HG03108 (cell line): ENCODE results near the gene PKP3.
"Not testable (repeated sequence)": the region's sequence is repeated elsewhere in the genome, so short reads cannot be mapped to it uniquely, and the experiment has no call there.

Experiments
- ATAC-seq: cut with Tn5 transposase; IDR thresholded peaks from one replicate; pipeline ENCODE4 v1.9.1; 2021; ENCODE audit warnings: moderate library complexity; ENCODE audit not compliant: unreplicated experiment

Gene PKP3

DNA sequence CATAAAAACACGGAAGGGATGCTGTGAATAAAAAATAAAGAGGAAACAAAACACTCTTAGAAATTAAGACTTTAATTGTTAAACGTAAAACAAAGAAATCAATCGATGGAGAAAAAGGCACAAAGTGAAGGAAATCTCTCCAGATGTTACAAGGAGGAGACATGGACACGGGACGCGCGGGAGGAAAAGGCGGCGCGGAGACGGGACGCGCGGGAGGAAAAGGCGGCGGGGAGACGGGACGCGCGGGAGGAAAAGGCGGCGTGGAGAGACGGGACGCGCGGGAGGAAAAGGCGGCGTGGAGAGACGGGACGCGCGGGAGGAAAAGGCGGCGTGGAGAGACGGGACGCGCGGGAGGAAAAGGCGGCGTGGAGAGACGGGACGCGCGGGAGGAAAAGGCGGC lies 30.8 kb downstream of the PKP3 start:
- ATAC-seq: not testable (repeated sequence)

DNA sequence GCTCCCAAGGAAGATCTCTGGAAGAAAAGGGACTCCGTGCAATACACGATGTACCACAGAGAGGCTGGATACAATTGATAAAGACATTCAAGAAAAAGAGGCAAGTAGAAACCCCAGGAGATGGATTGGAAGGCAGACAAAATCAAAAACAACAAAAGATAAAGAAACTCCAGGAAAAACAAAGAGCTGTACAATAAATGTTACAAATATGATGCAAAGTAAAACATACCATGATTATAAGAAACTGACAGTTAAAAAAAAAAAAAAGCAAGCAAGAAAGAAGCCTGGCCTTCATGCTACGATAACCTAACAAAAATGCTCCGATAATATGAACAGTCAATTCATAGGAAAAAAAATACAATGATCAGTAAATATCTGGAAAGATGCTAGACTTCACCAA lies 31.3 kb downstream of the PKP3 start:
- ATAC-seq: no peak

DNA sequence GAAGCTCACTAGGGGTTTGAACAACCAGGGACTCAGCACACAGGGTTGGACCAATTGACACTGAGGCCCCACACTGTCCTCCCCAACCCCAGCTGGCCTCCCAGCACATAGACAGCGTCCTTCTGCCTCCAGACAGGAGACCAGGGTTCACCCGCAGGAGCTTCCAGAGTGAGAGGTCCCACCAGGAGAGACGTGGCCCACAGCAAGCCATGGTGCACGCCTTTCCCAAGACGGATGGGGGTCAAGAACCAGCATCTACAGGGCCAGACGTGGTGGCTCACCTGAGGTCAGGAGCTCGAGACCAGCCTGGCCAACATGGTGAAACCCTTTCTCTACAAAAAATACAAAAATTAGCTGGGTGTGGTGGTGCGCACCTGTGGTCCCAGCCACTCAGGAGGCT lies 32.8 kb downstream of the PKP3 start:
- ATAC-seq: no peak

DNA sequence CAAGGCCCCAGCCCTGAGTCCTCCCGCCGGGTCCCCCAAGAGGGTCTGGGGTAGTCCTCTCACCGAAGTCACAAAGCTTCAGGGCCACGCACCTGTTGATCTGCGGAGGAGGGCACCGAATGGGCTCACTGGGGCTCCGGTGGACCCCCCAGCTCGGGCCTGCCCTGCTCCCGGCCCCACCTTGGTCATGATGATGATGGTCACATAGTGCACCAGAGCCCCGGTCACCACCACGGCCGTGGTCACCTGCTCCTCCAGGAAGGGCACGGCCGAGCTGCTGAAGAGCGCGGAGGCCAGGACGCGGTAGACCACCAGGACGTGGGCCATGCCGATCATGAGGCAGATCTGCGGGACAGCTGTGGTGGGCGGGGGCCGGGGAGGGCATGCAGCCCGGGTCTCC lies 34.3 kb downstream of the PKP3 start:
- no peak for ATAC-seq

DNA sequence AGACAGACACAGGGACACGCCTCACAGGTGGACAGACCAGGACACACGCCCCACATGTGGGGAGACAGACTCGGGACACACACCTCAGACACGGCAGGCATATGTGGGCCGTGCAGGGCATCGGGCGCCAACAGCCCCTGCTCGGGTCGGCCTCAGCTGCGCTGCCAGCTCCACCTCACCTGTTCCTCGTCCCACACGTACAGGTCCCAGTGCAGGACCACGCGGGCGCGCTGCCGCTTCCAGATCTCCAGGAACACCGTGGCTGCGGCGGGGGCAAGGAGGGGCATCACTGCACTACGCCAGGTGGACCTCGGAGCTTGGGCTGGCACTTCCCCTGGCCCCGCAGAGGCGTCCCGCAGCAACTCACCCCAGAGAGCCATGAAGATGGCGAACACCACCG lies 35.4 kb downstream of the PKP3 start:
- ATAC-seq: no peak

DNA sequence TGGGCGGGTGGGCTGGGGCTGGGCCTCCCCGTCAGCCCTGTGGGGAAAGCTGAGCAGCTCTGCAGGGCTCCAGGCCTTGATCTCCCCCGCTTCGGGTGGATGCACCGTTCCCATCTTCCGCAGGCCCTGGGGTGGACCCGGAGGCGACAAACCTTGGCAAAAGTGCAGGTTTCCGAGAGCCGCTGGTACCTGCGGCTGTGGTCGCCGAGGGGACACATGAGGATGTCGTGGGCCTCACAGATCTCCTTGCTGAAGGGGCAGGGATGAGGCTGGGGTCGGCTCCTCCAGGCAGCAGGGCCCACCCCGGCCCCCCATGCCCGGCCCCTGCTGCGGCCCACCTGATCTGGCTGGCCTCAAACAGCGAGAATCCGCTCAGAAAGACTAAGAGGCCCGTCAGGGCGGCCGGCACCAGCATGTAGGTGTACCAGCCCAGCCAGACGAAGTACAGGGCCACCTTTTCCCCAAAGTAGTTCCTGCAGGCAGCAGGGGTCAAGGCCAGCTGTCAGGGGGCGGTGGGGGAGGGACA lies 36.0 kb downstream of the PKP3 start:
- no peak for ATAC-seq

DNA sequence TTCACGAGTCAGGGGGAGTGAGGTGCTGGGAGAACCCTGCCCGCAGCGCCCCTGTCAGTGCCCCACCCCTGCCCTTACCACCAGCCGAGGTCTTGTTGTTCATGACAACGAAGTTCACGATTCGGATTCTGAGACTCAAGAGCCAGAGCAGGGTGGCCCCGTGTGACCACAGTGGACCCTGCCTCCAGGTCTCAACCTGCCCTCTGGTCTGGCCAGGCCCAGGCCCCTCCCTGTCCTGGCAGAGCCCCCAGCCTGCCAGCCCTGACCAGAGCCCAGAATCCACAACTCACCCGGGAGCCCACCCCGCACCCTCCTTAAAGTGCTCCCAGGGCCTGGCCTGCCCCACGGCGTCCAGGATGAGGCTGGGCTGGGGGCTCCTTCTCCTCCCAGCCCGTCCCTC lies 37.9 kb downstream of the PKP3 start:
- no peak for ATAC-seq

DNA sequence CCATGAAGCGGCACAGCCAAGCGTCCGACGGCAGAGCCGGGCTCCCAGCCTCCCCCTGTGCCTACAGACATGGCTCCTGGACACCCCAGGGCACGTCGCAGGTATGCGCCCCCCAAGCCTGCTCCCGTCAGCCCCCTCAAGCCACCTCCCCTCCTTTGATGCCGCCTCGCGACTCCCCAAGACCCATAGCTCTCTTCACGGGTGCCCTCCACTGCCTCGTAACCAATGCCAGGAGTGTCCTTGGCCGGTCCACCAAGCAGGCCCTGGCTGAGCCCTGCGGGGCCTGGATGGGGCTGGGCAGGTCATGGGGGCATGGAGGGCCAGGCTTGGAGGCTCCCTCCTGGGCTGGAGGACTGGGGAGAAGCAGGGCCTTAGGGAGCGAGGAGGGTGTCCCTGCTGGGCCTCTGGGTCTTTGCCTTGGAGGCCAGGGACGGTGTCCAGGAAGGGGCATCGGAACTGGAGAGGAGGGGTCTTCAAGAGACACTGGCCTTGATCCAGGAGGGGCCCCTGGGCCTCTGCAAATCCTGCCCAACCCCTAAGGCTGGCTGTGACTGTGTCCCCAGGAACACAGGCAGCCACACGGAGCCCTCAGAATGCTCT lies 38.6 kb downstream of the PKP3 start:
- no peak for ATAC-seq

DNA sequence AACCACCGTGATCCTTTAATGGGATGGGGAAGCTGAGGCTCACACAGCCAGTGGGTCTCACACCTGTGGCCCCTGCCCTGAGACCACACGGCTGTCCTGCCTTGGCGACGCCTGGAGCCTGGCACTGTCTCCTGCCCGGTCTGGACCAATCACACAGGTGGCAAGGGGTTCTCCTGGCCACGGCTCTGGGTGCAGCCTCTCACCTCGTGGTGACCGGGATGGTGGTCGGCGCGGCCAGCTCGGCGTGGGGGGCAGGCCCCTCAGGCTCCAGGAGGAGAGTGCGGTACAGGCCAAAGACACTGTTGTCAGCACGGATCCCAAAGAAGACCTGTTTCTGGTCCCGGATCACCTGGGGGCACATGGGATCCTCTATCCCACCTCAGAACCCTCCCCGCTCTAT lies 39.1 kb downstream of the PKP3 start:
- no peak for ATAC-seq

DNA sequence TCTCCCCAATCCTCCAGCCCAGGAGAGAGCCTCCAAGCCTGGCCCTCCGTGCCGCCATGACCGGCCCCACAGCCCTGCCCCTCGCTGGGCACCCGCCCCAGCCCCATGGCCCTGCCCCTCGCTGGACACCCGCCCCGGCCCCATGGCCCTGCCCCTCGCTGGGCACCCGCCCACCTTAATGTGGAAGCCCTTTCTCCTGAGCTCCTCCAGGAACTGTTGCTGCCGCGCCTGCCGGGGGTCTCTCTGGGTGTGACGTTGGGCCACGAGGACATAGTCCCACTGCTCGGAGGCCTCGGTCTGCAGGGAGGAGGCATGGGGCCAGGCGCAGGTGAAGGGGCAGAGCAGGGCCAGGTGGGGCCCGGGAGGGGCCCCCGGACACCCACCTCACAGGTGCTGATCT lies 39.6 kb downstream of the PKP3 start:
- ATAC-seq: no peak

DNA sequence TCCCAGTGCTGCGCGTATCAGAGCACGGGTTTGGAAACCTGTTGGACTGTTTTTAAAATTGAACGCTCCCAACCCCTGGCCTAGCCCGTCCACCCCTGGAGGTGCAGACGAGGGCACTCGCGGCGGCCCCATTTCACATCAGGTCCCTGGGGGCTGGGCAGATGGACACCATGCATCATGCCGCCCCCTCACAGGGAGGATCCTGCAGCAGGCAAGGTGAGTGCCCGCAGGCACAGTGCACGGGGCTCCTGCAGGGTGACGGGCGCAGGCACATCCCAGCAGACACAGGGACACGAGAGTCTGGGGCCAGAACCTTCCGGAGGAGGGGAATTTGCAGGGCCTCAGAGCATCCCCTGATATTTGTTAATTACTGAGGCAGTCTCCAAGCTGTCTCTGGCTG lies 40.5 kb downstream of the PKP3 start:
- ATAC-seq: no peak

DNA sequence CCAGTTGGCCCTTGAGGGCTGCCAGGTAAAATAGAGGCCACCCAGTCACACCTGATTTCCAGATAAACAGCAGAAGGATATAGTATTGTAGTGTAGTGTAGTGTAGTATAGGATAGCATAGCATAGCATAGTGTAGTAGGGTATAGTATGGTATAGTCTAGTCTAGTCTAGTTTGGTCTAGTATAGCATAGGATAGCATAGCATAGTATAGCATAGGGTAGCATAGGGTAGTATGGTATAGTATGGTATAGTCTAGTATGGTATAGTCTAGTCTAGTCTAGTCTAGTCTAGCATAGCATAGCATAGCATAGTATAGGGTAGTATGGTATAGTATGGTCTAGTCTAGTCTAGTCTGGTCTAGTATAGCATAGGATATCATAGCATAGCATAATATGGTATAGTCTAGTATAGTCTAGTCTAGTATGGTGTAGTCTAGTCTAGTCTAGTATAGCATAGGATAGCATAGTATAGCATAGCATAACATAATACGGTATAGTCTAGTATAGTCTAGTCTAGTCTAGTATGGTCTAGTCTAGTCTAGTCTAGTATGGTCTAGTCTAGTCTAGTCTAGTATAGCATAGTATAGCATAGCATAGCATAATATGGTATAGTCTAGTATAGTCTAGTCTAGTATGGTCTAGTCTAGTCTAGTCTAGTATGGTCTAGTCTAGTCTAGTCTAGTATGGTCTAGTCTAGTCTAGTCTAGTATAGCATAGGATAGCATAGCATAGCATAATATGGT lies 41.2 kb downstream of the PKP3 start:
- ATAC-seq: not testable (repeated sequence)

DNA sequence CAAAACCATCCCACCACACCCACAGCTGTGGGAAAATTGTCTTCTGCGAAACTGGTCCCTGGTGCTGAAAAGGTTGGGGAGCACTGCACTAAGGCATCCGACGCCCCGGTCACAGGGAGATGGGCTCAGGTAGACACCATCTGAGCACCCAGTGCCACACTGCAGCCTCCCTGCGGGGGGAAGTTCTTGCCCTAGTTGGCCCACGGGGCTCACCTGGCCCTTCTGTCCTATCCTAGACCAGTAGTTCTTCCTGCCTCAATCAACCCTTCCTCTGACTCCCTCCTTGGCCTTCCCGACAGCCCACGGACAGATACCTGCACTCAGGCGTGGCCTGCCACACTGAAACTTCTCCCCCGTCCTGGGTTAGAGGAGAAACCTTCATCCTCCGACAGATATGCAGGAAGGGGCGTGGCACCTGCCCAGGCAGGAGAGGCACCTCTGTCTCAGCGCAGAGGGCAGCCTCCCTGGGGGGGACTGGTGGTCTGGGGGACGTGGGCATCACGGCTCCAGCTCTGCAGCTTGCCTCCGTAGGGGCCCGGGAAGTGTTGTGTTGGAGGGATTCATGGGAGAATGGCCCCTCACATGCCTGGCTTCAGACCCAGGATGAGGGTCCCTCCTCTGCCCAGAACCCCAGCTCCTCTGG lies 43.3 kb downstream of the PKP3 start:
- no peak for ATAC-seq

DNA sequence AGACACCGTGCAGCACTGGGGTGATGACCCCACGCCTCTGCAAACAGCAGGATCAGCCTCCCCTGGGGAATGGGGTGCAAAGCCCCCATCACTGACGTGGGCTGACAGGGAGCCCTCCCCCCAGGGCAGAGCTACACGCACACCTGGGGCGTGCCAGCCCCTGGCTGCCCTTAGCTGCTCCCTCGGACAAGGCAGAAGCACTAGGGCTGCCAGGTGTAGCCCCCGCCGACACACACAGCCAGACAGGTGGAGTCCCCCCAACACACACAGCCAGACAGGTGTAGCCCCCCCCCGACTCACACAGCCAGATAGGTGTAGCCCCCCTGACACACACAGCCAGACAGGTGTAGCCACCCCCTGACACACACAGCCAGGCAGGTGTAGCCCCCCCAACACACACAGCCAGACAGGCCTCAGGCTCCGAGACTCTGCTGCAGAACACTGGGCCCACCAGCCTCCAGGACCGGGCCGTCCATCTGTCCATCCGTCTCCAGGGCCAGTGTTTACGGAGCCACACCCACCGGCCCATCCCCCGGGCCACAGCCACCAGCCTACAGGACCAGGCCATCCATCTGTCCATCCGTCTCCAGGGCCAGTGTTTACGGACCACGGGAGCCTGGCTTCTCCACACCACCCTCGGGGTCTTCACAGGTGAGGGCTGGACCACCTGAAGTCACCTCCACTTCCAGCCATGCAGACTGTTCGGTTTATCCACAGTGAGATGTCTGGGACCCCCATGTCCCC lies 44.3 kb downstream of the PKP3 start:
- ATAC-seq: no peak

DNA sequence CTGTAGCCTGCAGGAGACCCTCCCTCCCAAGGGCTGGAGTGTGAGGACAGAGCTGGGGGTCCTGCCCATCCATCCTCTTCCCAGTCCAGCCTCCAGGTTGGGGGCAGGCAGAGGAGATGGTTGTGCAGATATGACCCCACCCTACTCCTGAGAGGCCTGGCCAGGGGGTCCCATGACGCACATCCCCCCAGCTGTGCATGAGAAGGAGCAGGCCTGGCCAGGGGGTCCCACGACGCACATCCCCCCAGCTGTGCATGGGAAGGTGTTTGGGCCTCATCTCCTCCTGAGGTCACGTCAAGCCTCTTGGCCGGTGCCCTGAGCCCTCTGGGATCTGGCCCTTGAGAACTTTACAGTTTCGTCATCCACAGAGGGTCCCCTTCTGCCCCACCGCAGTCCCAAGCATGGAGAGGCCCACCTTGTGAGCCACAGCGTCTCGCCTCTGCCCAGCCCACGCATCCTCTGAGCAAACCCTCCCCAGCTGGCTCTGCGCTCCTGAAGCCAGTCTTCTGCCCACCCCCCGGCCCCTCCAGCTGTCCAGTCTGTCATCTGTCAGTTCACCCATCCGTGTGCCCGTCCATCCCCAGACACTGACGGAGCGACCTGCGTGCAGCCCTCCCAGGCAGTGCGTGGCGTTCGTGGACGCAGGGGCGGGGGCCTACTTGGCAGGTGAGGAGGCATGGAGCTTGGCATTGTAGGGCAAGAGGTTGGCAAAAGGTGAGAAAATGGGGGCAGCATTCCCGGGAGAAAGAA lies 45.5 kb downstream of the PKP3 start:
- no peak for ATAC-seq

DNA sequence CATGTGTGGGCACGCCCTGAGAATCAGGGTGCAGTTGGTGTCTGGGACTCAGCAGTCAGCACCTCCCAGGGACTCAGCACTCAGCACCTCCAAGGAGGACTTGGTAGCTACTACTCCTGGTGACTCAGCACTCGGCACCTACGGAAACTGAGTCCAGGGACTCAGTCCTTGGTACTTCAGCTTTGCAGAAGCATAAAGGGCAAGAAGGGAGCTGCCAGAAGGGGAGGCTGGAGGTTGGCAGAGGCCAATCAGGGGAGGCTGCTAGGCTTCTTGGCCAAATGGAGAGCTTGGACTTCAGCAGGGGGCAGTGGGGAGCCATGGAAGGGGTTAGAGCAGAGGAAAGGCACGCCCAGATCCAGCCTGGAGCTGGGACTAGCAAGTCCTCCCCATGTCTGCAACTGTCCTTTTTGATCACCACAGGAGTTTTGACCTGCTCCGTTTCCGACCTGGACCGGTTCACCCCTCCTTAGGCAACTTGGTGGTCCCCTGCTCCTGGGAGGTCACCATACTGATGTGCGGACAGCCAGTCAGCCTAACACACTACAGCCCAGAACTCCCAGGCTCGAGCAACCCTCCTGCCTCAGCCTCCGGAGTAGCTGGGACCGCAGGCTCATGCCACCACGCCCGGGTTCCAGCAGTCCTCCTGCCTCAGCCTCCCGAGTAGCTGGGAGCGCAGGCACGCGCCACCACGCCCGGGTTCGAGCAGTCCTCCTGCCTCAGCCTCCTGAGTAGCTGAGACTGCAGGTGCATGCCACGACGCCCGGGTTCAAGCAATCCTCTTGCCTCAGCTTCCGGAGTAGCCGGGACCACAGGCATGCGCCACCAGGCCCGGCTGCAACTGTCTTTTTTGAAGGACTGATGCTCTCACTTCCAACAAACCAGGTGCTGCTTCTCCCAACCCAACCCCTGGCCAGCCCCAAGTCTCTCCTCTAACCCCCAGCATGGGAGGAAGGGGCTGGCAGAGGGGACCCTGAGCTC lies 46.3 kb downstream of the PKP3 start:
- ATAC-seq: no peak

DNA sequence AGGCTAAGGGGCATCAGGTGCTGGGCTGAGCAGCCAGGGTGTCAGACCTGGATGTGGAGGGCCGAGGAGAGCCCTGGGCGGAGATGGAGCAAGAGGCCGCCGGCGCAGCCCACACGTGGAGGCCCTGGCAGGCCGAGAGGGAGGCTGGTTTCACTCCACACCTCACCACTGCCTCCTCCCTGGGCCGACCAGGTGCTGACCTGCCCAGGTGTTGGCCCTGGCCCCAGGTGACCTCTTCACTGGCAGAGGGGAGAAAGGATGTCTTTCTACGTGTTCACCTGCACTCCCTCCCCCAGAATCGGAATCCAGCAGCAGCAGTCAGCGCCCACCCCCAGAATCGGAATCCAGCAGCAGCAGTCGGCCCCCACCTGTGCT lies 47.0 kb downstream of the PKP3 start:
- no peak for ATAC-seq

DNA sequence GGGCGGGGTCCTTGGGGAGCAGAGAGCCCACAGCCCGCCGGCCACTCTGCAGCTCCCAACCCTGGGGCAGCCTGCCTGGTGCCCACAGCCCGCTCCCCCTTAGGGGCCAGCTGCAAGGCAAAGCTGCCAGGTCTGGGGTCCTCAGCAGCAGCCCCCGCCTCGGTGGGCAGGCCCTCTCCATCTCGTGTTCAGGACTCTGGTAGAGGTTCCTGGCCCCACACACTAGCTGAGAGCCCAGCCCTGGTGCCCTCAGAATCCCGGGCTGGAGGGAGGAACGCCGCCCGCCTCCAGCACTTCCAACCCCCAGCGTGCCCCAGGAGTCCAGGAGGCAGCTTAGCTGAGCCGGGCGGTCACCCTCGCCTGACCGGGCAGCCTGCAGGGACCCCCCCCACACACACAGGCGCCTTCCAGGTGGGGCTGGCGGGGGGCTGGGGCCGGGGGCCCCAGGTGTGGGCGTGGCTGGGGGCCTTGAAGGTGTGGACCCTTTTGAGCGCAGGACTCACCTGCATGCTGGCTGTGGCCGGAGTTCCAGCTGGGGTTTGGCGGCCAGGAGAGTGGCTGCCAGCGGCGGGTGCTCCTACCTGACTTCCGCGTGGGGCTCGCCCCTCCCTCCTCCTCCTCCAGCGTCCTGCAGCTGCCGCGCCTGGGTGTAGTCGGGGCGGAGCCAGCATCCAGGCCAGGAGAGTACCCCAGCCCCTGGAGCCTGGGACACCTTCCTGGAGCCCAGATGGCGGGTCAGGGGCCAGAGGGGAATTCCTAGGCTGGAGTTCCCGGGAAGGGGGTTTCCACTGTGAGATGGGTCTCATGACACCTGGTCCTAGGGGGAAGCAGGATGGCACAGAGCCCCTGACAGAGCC lies 47.6 kb downstream of the PKP3 start, which contains the start of gene ANO9:
Gene ANO9 (minus strand): TSS at position 594 of the 857 bp plus-strand sequence. CDS start 85 bp downstream, at position 509.
- peak; percentile 70 for ATAC-seq
